Fibroblast of skin of left biceps (primary cell): Measurements from ENCODE around the gene ICAM2.

Source experiments
- DNase-seq, 2 experiments: peaks; one replicate each; pipeline ENCODE4 v3.0.0-alpha.2; 2013; ENCODE audit warnings: low read depth in 2 of 2

ICAM2 gene

GRCh38 chr17:64020056-64020766 lies at the start of gene ICAM2:
Gene ICAM2 (minus strand): TSS chr17:64020633. CDS start chr17:64006691, 13,942 bp downstream.
- no peak for DNase-seq

GRCh38 chr17:64070213-64070612 lies 49.8 kb upstream of the ICAM2 start:
- no peak for DNase-seq

GRCh38 chr17:64069143-64069542 lies 48.7 kb upstream of the ICAM2 start:
- DNase-seq, result no peak

- DNase-seq, result no peak
Measured at GRCh38 chr17:64067657-64068056, 47.2 kb upstream of the ICAM2 start.

- DNase-seq, result no peak
Measured at GRCh38 chr17:64066716-64067115, 46.3 kb upstream of the ICAM2 start.

- DNase-seq, result no peak
Measured at GRCh38 chr17:64065161-64065560, 44.7 kb upstream of the ICAM2 start.

GRCh38 chr17:64064331-64064730 lies 43.9 kb upstream of the ICAM2 start:
- DNase-seq, result no peak

GRCh38 chr17:64063766-64064224 lies 43.4 kb upstream of the ICAM2 start:
- no peak for DNase-seq

GRCh38 chr17:64063088-64063487 lies 42.7 kb upstream of the ICAM2 start:
- no peak for DNase-seq

GRCh38 chr17:64061178-64061898 lies 40.9 kb upstream of the ICAM2 start:
- no peak for DNase-seq

GRCh38 chr17:64060331-64060730 lies 39.9 kb upstream of the ICAM2 start:
- DNase-seq, result no peak

- DNase-seq, result no peak
Measured at GRCh38 chr17:64059756-64060155, 39.3 kb upstream of the ICAM2 start.

- DNase-seq, result no peak
Measured at GRCh38 chr17:64058621-64059020, 38.2 kb upstream of the ICAM2 start.

GRCh38 chr17:64057701-64058263 lies 37.3 kb upstream of the ICAM2 start:
- DNase-seq, result no peak

GRCh38 chr17:64056269-64057005 lies 36.0 kb upstream of the ICAM2 start:
- DNase-seq, result no peak

- DNase-seq, result no peak
Measured at GRCh38 chr17:64055183-64056142, 35.0 kb upstream of the ICAM2 start.

- DNase-seq, result no peak
Measured at GRCh38 chr17:64054304-64054703, 33.9 kb upstream of the ICAM2 start.

- no peak for DNase-seq
Measured at GRCh38 chr17:64053101-64053500, 32.7 kb upstream of the ICAM2 start.

GRCh38 chr17:64051153-64051552 lies 30.7 kb upstream of the ICAM2 start:
- DNase-seq, result no peak

- no peak for DNase-seq
Measured at GRCh38 chr17:64048805-64049204, 28.4 kb upstream of the ICAM2 start.

GRCh38 chr17:64045176-64045575 lies 24.7 kb upstream of the ICAM2 start:
- DNase-seq, result no peak
